Rectal smooth muscle tissue (tissue), 1 donor: ENCODE measurements around the gene KHDRBS1.

Experiments
- H3K27ac ChIP-seq: one replicate; pipeline ENCODE4 v1.7.0; 2013; ENCODE audit warnings: low read depth, low read length, inconsistent platforms
- H3K27me3 ChIP-seq: one replicate; pipeline ENCODE4 v1.7.0; 2013; ENCODE audit warnings: low read length; ENCODE audit not compliant: control insufficient read depth, insufficient read depth
- H3K36me3 ChIP-seq: one replicate; pipeline ENCODE4 v1.7.0; 2013; ENCODE audit warnings: low read length; ENCODE audit not compliant: control insufficient read depth, insufficient read depth
- H3K4me1 ChIP-seq: one replicate; pipeline ENCODE4 v1.7.0; 2013; ENCODE audit warnings: low read length; ENCODE audit not compliant: control insufficient read depth, insufficient read depth
- H3K4me3 ChIP-seq: one replicate; pipeline ENCODE4 v1.7.0; 2013; ENCODE audit warnings: low read length
- H3K9ac ChIP-seq: one replicate; pipeline ENCODE4 v1.7.0; 2013; ENCODE audit warnings: low read length

Gene KHDRBS1, protein sequence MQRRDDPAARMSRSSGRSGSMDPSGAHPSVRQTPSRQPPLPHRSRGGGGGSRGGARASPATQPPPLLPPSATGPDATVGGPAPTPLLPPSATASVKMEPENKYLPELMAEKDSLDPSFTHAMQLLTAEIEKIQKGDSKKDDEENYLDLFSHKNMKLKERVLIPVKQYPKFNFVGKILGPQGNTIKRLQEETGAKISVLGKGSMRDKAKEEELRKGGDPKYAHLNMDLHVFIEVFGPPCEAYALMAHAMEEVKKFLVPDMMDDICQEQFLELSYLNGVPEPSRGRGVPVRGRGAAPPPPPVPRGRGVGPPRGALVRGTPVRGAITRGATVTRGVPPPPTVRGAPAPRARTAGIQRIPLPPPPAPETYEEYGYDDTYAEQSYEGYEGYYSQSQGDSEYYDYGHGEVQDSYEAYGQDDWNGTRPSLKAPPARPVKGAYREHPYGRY

GRCh38 chr1:32013386-32014198 lies at the start of gene KHDRBS1:
TSS of gene KHDRBS1 (plus strand) at chr1:32013868. CDS start at chr1:32013996, 128 bp downstream.
- peaks cover 10% of the 10 kb centered on the region for H3K4me1 ChIP-seq
- no peaks in the 10 kb centered on the region for H3K27me3 ChIP-seq
- peak within 1 kb of the TSS; percentile 97 for H3K4me3 ChIP-seq
- no peaks in the 10 kb centered on the region for H3K36me3 ChIP-seq
- peak within 1 kb of the TSS; percentile 99 for H3K27ac ChIP-seq
- peak within 1 kb of the TSS; percentile 89 for H3K9ac ChIP-seq

GRCh38 chr1:31970873-31971272 lies 42.8 kb upstream of the KHDRBS1 start:
- H3K36me3 ChIP-seq = no peaks in the 10 kb centered on the region

DNA sequence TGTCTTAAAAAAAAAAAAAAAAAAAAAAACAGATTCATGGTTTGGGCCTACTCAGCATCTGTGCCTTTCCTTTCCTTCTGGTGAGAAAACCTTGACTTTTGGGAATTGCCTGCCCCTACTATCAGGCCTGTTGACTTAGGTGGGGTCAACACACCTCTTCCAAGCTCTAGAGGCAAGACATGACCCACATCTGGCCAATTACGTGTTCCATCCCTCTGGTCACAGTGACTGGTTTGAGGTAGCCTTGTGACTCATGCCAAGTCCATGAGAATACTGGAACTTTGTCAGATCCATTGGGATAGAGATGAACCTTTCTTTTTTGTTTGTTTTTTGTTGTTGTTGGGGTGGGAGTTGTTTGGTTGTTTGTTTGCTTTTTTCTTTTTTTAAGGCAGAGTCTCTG lies 37.3 kb upstream of the KHDRBS1 start:
- Histone ChIP-seq H3K27ac (no peak overlapping the region), H3K36me3 (no peaks in the 10 kb centered on the region), H3K4me1 (no peaks in the 10 kb centered on the region), H3K4me3 (no peak overlapping the region), H3K27me3 (no peaks in the 10 kb centered on the region), H3K9ac (no peak overlapping the region)

More at GRCh38 chr1:31970873-31971272, 42.8 kb upstream of the KHDRBS1 start:
- Histone ChIP-seq H3K27ac (no peak overlapping the region), H3K27me3 (no peaks in the 10 kb centered on the region), H3K4me3 (no peak overlapping the region), H3K4me1 (no peaks in the 10 kb centered on the region), H3K9ac (no peak overlapping the region)

DNA sequence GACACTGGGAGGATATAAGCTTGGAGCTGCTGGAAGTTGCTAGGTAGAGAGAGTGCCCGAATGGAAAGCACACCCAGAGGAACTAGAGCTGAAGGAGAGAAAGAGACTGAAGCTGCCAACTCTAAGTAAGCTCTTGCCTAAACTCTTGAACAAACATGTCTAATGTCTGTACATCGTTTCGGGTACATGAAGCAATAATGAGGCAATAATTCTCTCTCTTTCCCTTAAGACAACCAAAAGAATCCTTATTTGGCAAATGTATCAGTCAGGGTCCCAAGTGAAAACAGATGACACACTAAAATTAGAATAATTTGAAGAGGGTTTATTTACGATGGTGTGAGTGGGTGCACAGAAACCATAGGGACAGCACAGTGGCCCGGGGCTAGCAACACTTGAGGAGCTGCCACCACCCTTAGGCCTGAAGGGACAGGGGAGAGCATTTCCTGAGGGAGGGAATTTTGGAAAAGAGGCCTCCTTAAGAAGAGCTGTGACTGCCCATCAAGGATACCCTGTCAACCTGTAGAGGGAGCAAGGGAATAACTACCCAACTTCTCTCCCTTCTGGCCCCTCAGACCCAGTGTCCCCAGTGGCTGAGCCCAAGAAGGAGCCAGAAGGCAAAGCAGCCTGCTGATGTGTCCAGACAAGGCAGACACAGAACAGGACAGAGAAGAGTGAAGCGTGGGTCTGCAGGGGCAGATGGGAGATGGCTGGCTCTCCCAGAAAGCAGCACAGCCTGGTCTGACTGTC lies 36.1 kb upstream of the KHDRBS1 start:
- Histone ChIP-seq H3K27ac (no peak overlapping the region), H3K9ac (no peak overlapping the region), H3K27me3 (no peaks in the 10 kb centered on the region), H3K36me3 (no peaks in the 10 kb centered on the region), H3K4me3 (no peak overlapping the region), H3K4me1 (no peaks in the 10 kb centered on the region)

DNA sequence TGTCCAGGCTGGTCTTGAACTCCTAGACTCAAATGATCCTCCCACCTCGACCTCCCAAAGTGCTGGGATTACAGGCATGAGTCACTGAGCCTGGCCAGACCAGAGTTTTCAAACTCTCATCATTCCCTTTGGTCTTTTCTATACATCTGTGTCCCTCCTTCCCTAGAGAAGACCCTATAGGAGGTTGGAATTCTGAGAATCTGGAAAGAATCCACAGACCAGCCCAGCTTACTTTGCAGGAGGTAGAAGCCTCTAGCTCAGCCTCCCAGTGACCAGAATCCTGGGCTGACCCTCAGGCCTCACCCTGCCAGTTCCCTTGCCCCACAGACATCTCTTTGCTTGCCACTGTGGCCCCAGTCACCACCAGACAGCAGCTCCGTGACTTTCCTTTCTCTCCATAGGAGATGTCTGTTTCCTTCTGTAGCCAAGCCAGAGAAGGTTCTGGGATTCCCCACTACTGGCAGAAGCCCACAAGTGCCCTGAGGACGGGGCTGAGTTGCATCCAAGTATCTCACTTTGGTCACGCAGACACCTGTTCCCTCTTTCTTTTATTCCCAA lies 34.7 kb upstream of the KHDRBS1 start:
- Histone ChIP-seq H3K36me3 (no peaks in the 10 kb centered on the region), H3K27ac (no peak overlapping the region), H3K4me1 (no peaks in the 10 kb centered on the region), H3K4me3 (no peak overlapping the region), H3K27me3 (no peaks in the 10 kb centered on the region), H3K9ac (no peak overlapping the region)

DNA sequence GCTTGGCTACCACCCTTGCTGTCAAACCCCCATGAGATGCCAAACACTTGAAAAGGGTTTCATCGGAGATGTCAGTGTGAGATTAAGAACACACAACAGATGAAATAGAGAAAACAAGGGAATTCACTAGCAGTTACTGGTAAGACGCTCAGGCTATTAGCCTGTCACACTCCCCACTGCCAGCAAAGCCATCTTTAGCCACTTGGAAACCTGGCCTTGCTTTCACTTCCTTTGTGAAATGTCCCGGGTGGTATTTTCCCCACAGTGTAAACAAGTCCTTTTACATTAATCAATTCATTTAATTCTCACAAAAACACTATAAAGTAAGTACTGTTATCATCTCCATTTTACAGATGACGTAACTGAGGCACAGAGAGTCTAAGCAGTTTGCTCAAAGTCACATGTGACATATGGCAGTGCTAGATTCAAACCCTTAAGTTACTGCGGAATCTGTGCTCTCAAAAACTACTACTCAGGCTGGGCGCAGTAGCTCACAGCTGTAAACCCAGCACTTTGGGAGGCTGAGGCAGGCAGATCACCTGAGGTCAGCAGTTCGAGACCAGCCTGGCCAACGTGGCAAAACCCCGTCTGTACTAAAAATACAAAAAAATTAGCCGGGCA lies 32.7 kb upstream of the KHDRBS1 start:
- Histone ChIP-seq H3K27me3 (no peaks in the 10 kb centered on the region), H3K9ac (no peak overlapping the region), H3K27ac (no peak overlapping the region), H3K4me3 (no peak overlapping the region), H3K4me1 (peaks cover 10% of the 10 kb centered on the region), H3K36me3 (no peaks in the 10 kb centered on the region)

GRCh38 chr1:31981456-31981839 lies 32.2 kb upstream of the KHDRBS1 start:
- Histone ChIP-seq H3K36me3 (no peaks in the 10 kb centered on the region), H3K27ac (no peak overlapping the region), H3K4me3 (no peak overlapping the region), H3K9ac (no peak overlapping the region), H3K4me1 (peaks cover 10% of the 10 kb centered on the region), H3K27me3 (no peaks in the 10 kb centered on the region)

DNA sequence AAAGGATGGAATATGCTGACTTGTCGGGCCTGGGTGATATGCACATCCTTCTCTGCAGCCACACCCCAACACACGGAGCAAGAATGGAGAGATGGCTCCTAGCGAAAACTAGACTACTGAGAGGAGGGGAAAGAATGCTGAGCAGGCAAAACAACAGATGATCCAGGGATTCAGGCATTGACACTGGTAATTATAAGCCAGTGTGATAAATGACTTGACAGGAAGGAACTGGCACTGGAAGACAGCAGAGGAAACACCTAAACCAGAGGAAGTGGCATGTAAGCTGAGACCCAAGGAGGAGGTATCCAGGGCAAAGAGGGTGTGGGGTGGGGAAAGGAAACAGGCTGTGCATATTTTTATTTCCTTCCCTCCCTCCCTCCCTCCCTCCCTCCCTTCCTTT lies 31.7 kb upstream of the KHDRBS1 start:
- Histone ChIP-seq H3K9ac (no peak overlapping the region), H3K27ac (no peak overlapping the region), H3K36me3 (no peaks in the 10 kb centered on the region), H3K27me3 (no peaks in the 10 kb centered on the region), H3K4me1 (peaks cover 10% of the 10 kb centered on the region), H3K4me3 (no peak overlapping the region)

GRCh38 chr1:31984419-31985347 lies 29.0 kb upstream of the KHDRBS1 start:
- Histone ChIP-seq H3K4me1 (peaks cover 10% of the 10 kb centered on the region), H3K36me3 (no peaks in the 10 kb centered on the region), H3K4me3 (no peak overlapping the region), H3K27me3 (no peaks in the 10 kb centered on the region), H3K27ac (peak overlapping the region; percentile 68), H3K9ac (no peak overlapping the region)

GRCh38 chr1:31985430-31985829 lies 28.2 kb upstream of the KHDRBS1 start:
- Histone ChIP-seq H3K27me3 (no peaks in the 10 kb centered on the region), H3K36me3 (no peaks in the 10 kb centered on the region), H3K27ac (peak overlapping the region; percentile 68), H3K4me1 (peaks cover 10% of the 10 kb centered on the region), H3K4me3 (no peak overlapping the region), H3K9ac (no peak overlapping the region)

GRCh38 chr1:31987135-31987619 lies 26.5 kb upstream of the KHDRBS1 start:
- Histone ChIP-seq H3K4me3 (no peak overlapping the region), H3K9ac (no peak overlapping the region), H3K27ac (no peak overlapping the region), H3K4me1 (peaks cover 10% of the 10 kb centered on the region), H3K27me3 (no peaks in the 10 kb centered on the region), H3K36me3 (no peaks in the 10 kb centered on the region)
